ENCODE measurements around the gene APOBEC3F. TPM values are rescaled to one million over a fixed set of nuclear protein-coding genes. Genes with fewer than 3 reads are reported as not detected.
"Not testable (repeated sequence)": the region's sequence is repeated elsewhere in the genome, so short reads cannot be mapped to it uniquely, and the experiment has no call there.

Gene APOBEC3F
- total RNA-seq, 1 experiment from 2014 or later, result not detected

- H3K79me2 ChIP-seq (ENCODE audit: low read length), result no peaks in the 10 kb centered on the region
- no peak overlapping the region for H3K4me3 ChIP-seq (ENCODE audit: low read length)
- DNase-seq, result no peak
- ATAC-seq, result no peak
- no peaks in the 10 kb centered on the region for H3F3A ChIP-seq (ENCODE audit: low read length, unreplicated experiment)
- H3K9me2 ChIP-seq (replicated peaks; ENCODE audit: low read length), result no peaks in the 10 kb centered on the region
- no TSS peak for BruUV-seq (replicated peaks)
- ChIA-PET CTCF (no interaction called here), POLR2A (ENCODE audit: unreplicated experiment) (no interaction called here)
- H3K27me3 ChIP-seq (ENCODE audit: low read length), result no peaks in the 10 kb centered on the region
- no peaks in the 10 kb centered on the region for H3K36me3 ChIP-seq (ENCODE audit: low read depth, low read length)
- no peaks in the 10 kb centered on the region for H3K4me1 ChIP-seq (ENCODE audit: insufficient read depth, low read length)
- H3K9ac ChIP-seq (ENCODE audit: low read length), result no peak overlapping the region
- H2AFZ ChIP-seq (ENCODE audit: low read length), result no peak overlapping the region
- H3K4me2 ChIP-seq (ENCODE audit: low read length), result no peak overlapping the region
- TF ChIP-seq CTCF (conservative IDR thresholded peaks at IDR 0.05; ENCODE audit: low read depth, low read length) (no peak), EZH2phosphoT487 (IDR thresholded peaks at IDR 0.05; ENCODE audit: borderline replicate concordance, low read length) (no peak), EZH2 (IDR thresholded peaks at IDR 0.05; ENCODE audit: low read length, unreplicated experiment) (no peak)
- intact Hi-C loops (cut with micrococcal nuclease), result no loop called here
- H3K27ac ChIP-seq (ENCODE audit: low read length), result no peak overlapping the region
- no peaks in the 10 kb centered on the region for H4K20me1 ChIP-seq (ENCODE audit: low read length)
- H3K9me3 ChIP-seq (ENCODE audit: low read length), result no peaks in the 10 kb centered on the region
Observed at GRCh38 chr22:38997518-38997917, 43.1 kb upstream of the APOBEC3F start.

GRCh38 chr22:39003165-39003638, 37.5 kb upstream of the APOBEC3F start:
- H3K4me3 ChIP-seq (ENCODE audit: low read length), result no peak overlapping the region
- POLR2A ChIA-PET (ENCODE audit: unreplicated experiment), result interaction anchor here (0.7 kb wide), 2 partner anchors 60 to 235 kb away, joined by 7 read pairs; no protein-coding TSS in a partner anchor
- H3K79me2 ChIP-seq (ENCODE audit: low read length), result no peaks in the 10 kb centered on the region
- no peaks in the 10 kb centered on the region for H3K9me3 ChIP-seq (ENCODE audit: low read length)
- H3K36me3 ChIP-seq (ENCODE audit: low read depth, low read length), result no peaks in the 10 kb centered on the region
- no peak overlapping the region for H3K4me2 ChIP-seq (ENCODE audit: low read length)
- CTCF ChIA-PET, result interaction anchor here (0.6 to 1.3 kb wide), 5 partner anchors 21 to 234 kb away, joined by 4 to 10 read pairs (median 6); partner anchors contain the start of gene APOBEC3B
- intact Hi-C loops (cut with micrococcal nuclease), result loop anchor here (1.0 to 5.0 kb wide), 2 partner anchors 133 to 236 kb away; no protein-coding TSS in a partner anchor
- BruUV-seq (replicated peaks), result no TSS peak
- ATAC-seq, result peak; percentile 99
- H3K9me2 ChIP-seq (replicated peaks; ENCODE audit: low read length), result no peaks in the 10 kb centered on the region
- no peak overlapping the region for H3K9ac ChIP-seq (ENCODE audit: low read length)
- H2AFZ ChIP-seq (ENCODE audit: low read length), result peak overlapping the region; percentile 20; the same call in 1 of the 2 replicates
- H3F3A ChIP-seq (ENCODE audit: low read length, unreplicated experiment), result no peaks in the 10 kb centered on the region
- peak overlapping the region; percentile 36 for H3K27ac ChIP-seq (ENCODE audit: low read length)
- no peak for TF ChIP-seq EZH2 (IDR thresholded peaks at IDR 0.05; ENCODE audit: low read length, unreplicated experiment)
- TF ChIP-seq CTCF (conservative IDR thresholded peaks at IDR 0.05; ENCODE audit: low read depth, low read length), result peak; percentile 70
- H3K27me3 ChIP-seq (ENCODE audit: low read length), result no peaks in the 10 kb centered on the region
- peaks cover 5% of the 10 kb centered on the region for H3K4me1 ChIP-seq (ENCODE audit: insufficient read depth, low read length)
- DNase-seq, result peak; percentile 90
- H4K20me1 ChIP-seq (ENCODE audit: low read length), result no peaks in the 10 kb centered on the region

- H3K4me1 ChIP-seq (ENCODE audit: insufficient read depth, low read length), result peaks cover 5% of the 10 kb centered on the region
- no peaks in the 10 kb centered on the region for H3K79me2 ChIP-seq (ENCODE audit: low read length)
- H4K20me1 ChIP-seq (ENCODE audit: low read length), result no peaks in the 10 kb centered on the region
- no peaks in the 10 kb centered on the region for H3F3A ChIP-seq (ENCODE audit: low read length, unreplicated experiment)
- ATAC-seq (no peak), DNase-seq (no peak)
- intact Hi-C loops (cut with micrococcal nuclease), result loop anchor here (1.0 kb wide), 1 partner anchor 115 kb away; no protein-coding TSS in a partner anchor
- H3K9me2 ChIP-seq (replicated peaks; ENCODE audit: low read length), result no peaks in the 10 kb centered on the region
- H2AFZ ChIP-seq (ENCODE audit: low read length), result no peak overlapping the region
- H3K27me3 ChIP-seq (ENCODE audit: low read length), result no peaks in the 10 kb centered on the region
- no peak overlapping the region for H3K9ac ChIP-seq (ENCODE audit: low read length)
- no peaks in the 10 kb centered on the region for H3K36me3 ChIP-seq (ENCODE audit: low read depth, low read length)
- no peak overlapping the region for H3K4me3 ChIP-seq (ENCODE audit: low read length)
- H3K9me3 ChIP-seq (ENCODE audit: low read length), result no peaks in the 10 kb centered on the region
- CTCF ChIA-PET, result interaction anchor here (0.6 kb wide), 1 partner anchor 127 kb away, joined by 4 read pairs; no protein-coding TSS in a partner anchor
- no TSS peak for BruUV-seq (replicated peaks)
- H3K4me2 ChIP-seq (ENCODE audit: low read length), result no peak overlapping the region
- H3K27ac ChIP-seq (ENCODE audit: low read length), result no peak overlapping the region
- POLR2A ChIA-PET (ENCODE audit: unreplicated experiment), result interaction anchor here (0.6 kb wide), 1 partner anchor 26 kb away, joined by 3 read pairs; no protein-coding TSS in a partner anchor
- no peak for TF ChIP-seq CTCF (conservative IDR thresholded peaks at IDR 0.05; ENCODE audit: low read depth, low read length)
- no peak for TF ChIP-seq EZH2 (IDR thresholded peaks at IDR 0.05; ENCODE audit: low read length, unreplicated experiment)
- no peak for TF ChIP-seq EZH2phosphoT487 (IDR thresholded peaks at IDR 0.05; ENCODE audit: borderline replicate concordance, low read length)
Observed at GRCh38 chr22:39007177-39007576, 33.5 kb upstream of the APOBEC3F start.

GRCh38 chr22:39008271-39008850, 32.3 kb upstream of the APOBEC3F start:
- H3K9me3 ChIP-seq (ENCODE audit: low read length); H3K4me3 ChIP-seq (ENCODE audit: low read length); H3K4me1 ChIP-seq (ENCODE audit: insufficient read depth, low read length); H2AFZ ChIP-seq (ENCODE audit: low read length); CTCF ChIA-PET; H3K9ac ChIP-seq (ENCODE audit: low read length); H3K4me2 ChIP-seq (ENCODE audit: low read length); H4K20me1 ChIP-seq (ENCODE audit: low read length); H3K9me2 ChIP-seq (replicated peaks; ENCODE audit: low read length); H3F3A ChIP-seq (ENCODE audit: low read length, unreplicated experiment); ATAC-seq; intact Hi-C loops (cut with micrococcal nuclease); H3K27ac ChIP-seq (ENCODE audit: low read length); H3K27me3 ChIP-seq (ENCODE audit: low read length); H3K79me2 ChIP-seq (ENCODE audit: low read length); DNase-seq; BruUV-seq (replicated peaks); H3K36me3 ChIP-seq (ENCODE audit: low read depth, low read length); POLR2A ChIA-PET (ENCODE audit: unreplicated experiment): not testable (repeated sequence)

Data from PC-3 (cell line).